ENCODE results near the gene MLLT6. TPM values are rescaled to one million over a fixed set of nuclear protein-coding genes. Genes with fewer than 3 reads are reported as not detected.

Gene MLLT6
- total and polyA plus RNA-seq, 10 of the 15 experiments (the other 5 are each of a cell fraction or from before 2014, with no cell fraction given): 4.8 to 105 (median 36.3) TPM

GRCh38 chr17:38667787-38668122, 37.3 kb upstream of the MLLT6 start:
- ChIA-PET SMC1A (ENCODE audit: uncharacterized antibody, unreplicated experiment) (interaction anchor here (0.6 to 10.8 kb wide), 25 partner anchors 9 to 486 kb away, joined by 3 to 227 read pairs (median 4); partner anchors contain the start of gene SRCIN1), CTCF (interaction anchor here (0.6 to 14.9 kb wide), 40 partner anchors 10 to 324 kb away, joined by 3 to 492 read pairs (median 5); partner anchors contain the start of gene GPR179), RAD21 (ENCODE audit: unreplicated experiment) (interaction anchor here (0.6 to 13.5 kb wide), 22 partner anchors 8 to 318 kb away, joined by 3 to 294 read pairs (median 4); partner anchors contain the start of genes ARHGAP23, PSMB3 and SRCIN1), POLR2A (interaction anchor here (1.0 kb wide), 2 partner anchors 109 to 202 kb away, joined by 3 to 13 read pairs; partner anchors contain the start of gene LASP1)
- in situ Hi-C loops (cut with MboI): loop anchor here (5.0 kb wide), 1 partner anchor 110 kb away; no protein-coding TSS in a partner anchor
- intact Hi-C loops (cut with micrococcal nuclease; ENCODE audit: unreplicated experiment): loop anchor here (1.0 to 5.0 kb wide), 7 partner anchors 61 to 244 kb away; no protein-coding TSS in a partner anchor
- H3K9ac ChIP-seq (ENCODE audit: control insufficient read depth, insufficient read depth, low read length): no peak overlapping the region
- no peaks in the 10 kb centered on the region for H3K36me3 ChIP-seq (ENCODE audit: control insufficient read depth in 2 of 2, insufficient read depth in 2 of 2, low read length in 1 of 2)
- BruUV-seq (replicated peaks): no TSS peak
- H3K4me1 ChIP-seq (ENCODE audit: control insufficient read depth, insufficient read depth, low read length): peaks cover 8% of the 10 kb centered on the region
- H3K27me3 ChIP-seq (replicated peaks in 1 of 2; ENCODE audit: control insufficient read depth in 2 of 2, insufficient read depth in 2 of 2, low read length in 1 of 2): peaks cover 8 to 13% of the 10 kb centered on the region in 2 experiments; a peak in 3 of 4 replicates
- peaks cover 4% of the 10 kb centered on the region; the same call in 1 of the 2 replicates for H4K20me1 ChIP-seq (ENCODE audit: control insufficient read depth, insufficient read depth)
- WGBS (ENCODE audit: insufficient coverage, insufficient replicate concordance, low lambda C conversion rate, missing lambda C conversion rate): 2% methylated on average over 2 of the region's 2 CpGs
- no peak overlapping the region for H3K27ac ChIP-seq (ENCODE audit: control insufficient read depth, insufficient read depth)
- FAIRE-seq (no peak), ATAC-seq (no peak), DNase-seq (ENCODE audit: low read depth, low spot score) (no peak)
- no peak overlapping the region for H3K4me2 ChIP-seq (ENCODE audit: control insufficient read depth, insufficient read depth)
- no peaks in the 10 kb centered on the region for H3K79me2 ChIP-seq (ENCODE audit: control insufficient read depth, insufficient read depth, low read length)
- no peaks in the 10 kb centered on the region for H3K9me3 ChIP-seq (replicated peaks; ENCODE audit: control insufficient read depth, insufficient read depth, low read length)
- no peak overlapping the region for H3K4me3 ChIP-seq
- TF ChIP-seq JUND (IDR thresholded peaks at IDR 0.05; ENCODE audit: low read depth, low read length): no peak
- TF ChIP-seq FOXM1 (IDR thresholded peaks at IDR 0.05; ENCODE audit: low read depth, low read length): 0 out of 2 replicates have a peak, but pooled peaks have one; percentile 10
- no peak overlapping the region for H2AFZ ChIP-seq (ENCODE audit: control insufficient read depth, low read depth, low read length)

DNA sequence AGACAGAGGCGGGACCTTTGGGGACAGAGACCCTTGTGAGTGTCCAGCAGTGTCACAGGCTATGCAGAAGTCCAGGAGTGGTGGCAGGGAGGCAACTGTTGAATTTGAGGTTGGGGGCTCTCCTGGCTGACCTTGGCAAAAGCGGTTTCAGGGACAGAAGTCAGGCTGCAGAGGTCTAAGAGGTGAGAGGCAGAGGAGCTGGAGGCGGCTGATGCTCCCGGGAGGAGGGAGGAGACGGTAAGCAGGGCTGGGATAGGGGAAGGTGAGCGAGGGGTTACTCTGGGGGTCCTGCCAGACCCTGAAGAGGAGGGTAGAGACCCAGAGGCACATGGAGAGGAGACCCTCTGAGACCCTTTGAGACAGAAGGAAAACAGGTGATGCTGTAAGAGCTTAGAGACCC, 35.6 kb upstream of the MLLT6 start:
- 2% methylated on average over 6 of the region's 6 CpGs for WGBS (ENCODE audit: insufficient coverage, insufficient replicate concordance, low lambda C conversion rate, missing lambda C conversion rate)

More for the DNA sequence above, 35.6 kb upstream of the MLLT6 start:
- no peak for FAIRE-seq
- Histone ChIP-seq H3K79me2 (ENCODE audit: control insufficient read depth, insufficient read depth, low read length) (peaks cover 2% of the 10 kb centered on the region; the same call in 1 of the 2 replicates), H2AFZ (ENCODE audit: control insufficient read depth, low read depth, low read length) (no peak overlapping the region), H3K9me3 (replicated peaks; ENCODE audit: control insufficient read depth, insufficient read depth, low read length) (no peaks in the 10 kb centered on the region), H3K27me3 (replicated peaks in 1 of 2; ENCODE audit: control insufficient read depth in 2 of 2, insufficient read depth in 2 of 2, low read length in 1 of 2) (peaks cover 11 to 15% of the 10 kb centered on the region in 2 experiments; a peak in 3 of 4 replicates), H3K4me2 (ENCODE audit: control insufficient read depth, insufficient read depth) (no peak overlapping the region), H3K36me3 (ENCODE audit: control insufficient read depth in 2 of 2, insufficient read depth in 2 of 2, low read length in 1 of 2) (no peaks in the 10 kb centered on the region), H3K4me3 (no peak overlapping the region), H3K4me1 (ENCODE audit: control insufficient read depth, insufficient read depth, low read length) (peaks cover 8% of the 10 kb centered on the region), H3K9ac (ENCODE audit: control insufficient read depth, insufficient read depth, low read length) (no peak overlapping the region), H3K27ac (ENCODE audit: control insufficient read depth, insufficient read depth) (no peak overlapping the region), H4K20me1 (ENCODE audit: control insufficient read depth, insufficient read depth) (peaks cover 4% of the 10 kb centered on the region; the same call in 1 of the 2 replicates)
- no peak for DNase-seq (ENCODE audit: low read depth, low spot score)
- ATAC-seq: no peak
- RAD21 ChIA-PET (ENCODE audit: unreplicated experiment): interaction anchor here (0.8 to 13.5 kb wide), 4 partner anchors 9 to 110 kb away, joined by 3 to 294 read pairs (median 4); no protein-coding TSS in a partner anchor
- CTCF ChIA-PET: interaction anchor here (0.6 to 14.9 kb wide), 13 partner anchors 13 to 659 kb away, joined by 3 to 492 read pairs (median 6); partner anchors contain the start of gene SRCIN1
- no TSS peak for BruUV-seq (replicated peaks)
- in situ Hi-C loops (cut with MboI) (loop anchor here (5.0 kb wide), 1 partner anchor 112 kb away; no protein-coding TSS in a partner anchor), intact Hi-C loops (cut with micrococcal nuclease; ENCODE audit: unreplicated experiment) (loop anchor here (5.0 kb wide), 2 partner anchors 87 to 162 kb away; no protein-coding TSS in a partner anchor)
- POLR2A ChIA-PET: interaction anchor here (0.7 to 1.0 kb wide), 2 partner anchors 110 to 122 kb away, joined by 3 read pairs; no protein-coding TSS in a partner anchor
- TF ChIP-seq CREB1 (IDR thresholded peaks at IDR 0.05; ENCODE audit: low read depth) (no peak), KAT2A (conservative IDR thresholded peaks at IDR 0.05; ENCODE audit: control insufficient read depth, low read depth, low read length) (no peak), MYB (IDR thresholded peaks at IDR 0.05; ENCODE audit: borderline replicate concordance, low read depth, low read length) (no peak), ZNF207 (IDR thresholded peaks at IDR 0.05; ENCODE audit: borderline replicate concordance) (no peak), BHLHE40 (IDR thresholded peaks at IDR 0.05; ENCODE audit: borderline replicate concordance in 1 of 2, low read depth in 2 of 2, low read length in 1 of 2) (no peak), HDGF (IDR thresholded peaks at IDR 0.05) (no peak), BCL3 (IDR thresholded peaks at IDR 0.05; ENCODE audit: borderline replicate concordance, insufficient read depth, low read depth, low read length, poor library complexity, severe bottlenecking) (no peak)
- SMC1A ChIA-PET (ENCODE audit: uncharacterized antibody, unreplicated experiment): interaction anchor here (1.4 to 10.8 kb wide), 2 partner anchors 80 to 114 kb away, joined by 3 to 227 read pairs; no protein-coding TSS in a partner anchor
